ENCODE results near the gene IRGC.
A peak's percentile ranks its signal among the peaks of the same experiment; 100 is the strongest.

IRGC gene

DNA sequence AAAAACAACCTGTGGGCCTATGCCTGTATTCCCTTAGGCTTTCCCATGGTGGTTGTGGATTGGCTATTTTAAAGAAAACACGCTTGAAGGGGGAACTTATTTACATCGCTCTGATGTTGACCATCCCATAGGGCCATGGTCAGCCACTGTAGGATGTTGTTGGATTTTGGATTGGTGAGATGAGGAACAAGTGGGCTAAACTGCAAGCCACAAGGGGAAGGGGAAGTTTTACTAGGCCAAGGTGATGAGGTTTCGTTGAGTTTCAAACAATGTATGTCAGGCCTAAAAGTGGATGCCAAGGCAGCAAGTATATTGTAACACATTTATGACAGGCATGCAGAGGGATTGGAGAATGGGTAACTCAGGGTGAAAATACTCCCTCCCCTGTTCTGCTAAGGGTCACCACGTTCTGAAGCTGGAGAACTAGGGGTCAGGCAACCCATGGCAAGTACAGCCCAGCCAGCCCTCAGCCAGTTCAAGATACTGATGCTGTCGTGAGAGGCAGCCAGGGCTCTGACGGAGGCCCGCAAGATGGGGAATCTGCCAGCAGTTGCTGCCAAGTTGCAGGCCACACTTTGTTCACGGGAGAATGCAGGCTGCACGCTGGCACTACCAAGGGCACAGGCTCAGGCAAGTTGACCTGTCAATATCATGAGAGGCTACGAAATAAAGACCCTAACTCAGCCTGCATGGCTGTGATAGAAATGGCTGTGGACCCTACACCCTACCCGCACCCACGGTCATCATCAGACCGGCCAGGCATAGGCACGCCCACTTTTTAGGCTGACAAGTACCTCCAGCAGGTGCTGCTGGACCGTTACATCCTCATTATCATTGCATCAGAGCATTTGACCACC, 11.1 kb downstream of the IRGC start:
- no peak for DNase-seq

- no peak for DNase-seq
Observed at GRCh38 chr19:43727593-43727853, 11.6 kb downstream of the IRGC start.

DNA sequence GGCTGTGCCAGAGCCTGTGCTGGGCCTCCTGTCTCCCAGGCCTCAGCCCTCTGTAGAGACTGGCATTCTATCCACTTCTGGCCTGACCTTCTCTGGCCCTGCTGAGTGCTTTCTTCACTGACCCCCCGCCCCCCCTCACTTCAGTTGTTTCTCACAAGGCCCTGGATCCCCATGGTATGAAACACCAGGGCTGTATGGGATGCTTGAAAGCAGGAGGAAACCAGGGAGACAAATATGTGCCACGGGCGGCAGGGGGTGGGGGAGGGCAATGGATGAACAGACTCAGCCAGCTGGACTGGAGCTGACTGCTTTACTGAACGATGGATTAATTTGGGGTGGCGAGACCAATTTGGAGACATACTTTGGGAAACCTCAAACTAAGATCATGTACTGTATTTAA, 14.0 kb downstream of the IRGC start:
- no peak for DNase-seq

DNA sequence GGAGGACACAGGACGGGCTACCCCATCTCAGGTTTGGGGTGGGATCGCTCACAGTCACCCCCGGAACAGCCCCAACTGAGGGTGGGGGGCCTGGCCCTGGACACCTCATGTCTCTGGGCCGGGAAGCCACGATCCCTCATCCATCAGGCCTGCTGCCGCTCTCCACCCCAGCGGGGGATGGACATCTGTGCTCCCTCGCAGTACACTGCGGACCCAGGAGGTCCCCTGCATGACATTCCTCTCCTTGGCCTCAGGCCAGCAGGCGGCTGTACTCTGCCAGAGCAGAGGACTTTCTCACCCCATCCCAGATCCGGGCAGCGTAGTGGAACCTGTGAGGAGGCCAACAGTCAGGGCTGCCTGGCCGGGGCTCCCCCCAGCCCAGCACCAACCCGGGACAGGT, 15.5 kb downstream of the IRGC start:
- no peak for DNase-seq

- DNase-seq: no peak
Observed at GRCh38 chr19:43731846-43732245, 16.0 kb downstream of the IRGC start.

GRCh38 chr19:43735013-43735412, 19.1 kb downstream of the IRGC start:
- DNase-seq: no peak

- no peak for DNase-seq
Observed at GRCh38 chr19:43735957-43736356, 20.1 kb downstream of the IRGC start.

DNA sequence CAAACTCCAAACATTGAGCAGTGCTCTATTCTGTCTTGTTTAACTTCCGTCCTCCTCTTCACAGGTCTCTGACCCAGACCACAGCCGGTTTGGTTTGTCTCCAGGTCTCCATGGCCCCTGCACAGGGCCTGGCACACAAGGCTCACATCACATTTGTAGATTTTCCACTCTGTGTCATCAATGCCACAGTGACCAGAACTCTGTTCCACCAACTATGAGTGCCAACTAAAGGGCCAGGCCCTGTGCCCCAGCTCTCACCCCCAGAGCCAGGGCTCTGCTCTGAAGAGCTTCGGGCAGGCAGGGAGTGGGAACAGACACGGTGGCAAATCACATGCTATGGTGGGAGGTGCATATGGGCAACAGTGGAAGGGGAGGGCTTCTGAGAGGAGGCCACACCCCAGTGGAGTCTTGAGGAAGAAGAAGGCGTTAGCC, 22.9 kb downstream of the IRGC start:
- no peak for DNase-seq

DNA sequence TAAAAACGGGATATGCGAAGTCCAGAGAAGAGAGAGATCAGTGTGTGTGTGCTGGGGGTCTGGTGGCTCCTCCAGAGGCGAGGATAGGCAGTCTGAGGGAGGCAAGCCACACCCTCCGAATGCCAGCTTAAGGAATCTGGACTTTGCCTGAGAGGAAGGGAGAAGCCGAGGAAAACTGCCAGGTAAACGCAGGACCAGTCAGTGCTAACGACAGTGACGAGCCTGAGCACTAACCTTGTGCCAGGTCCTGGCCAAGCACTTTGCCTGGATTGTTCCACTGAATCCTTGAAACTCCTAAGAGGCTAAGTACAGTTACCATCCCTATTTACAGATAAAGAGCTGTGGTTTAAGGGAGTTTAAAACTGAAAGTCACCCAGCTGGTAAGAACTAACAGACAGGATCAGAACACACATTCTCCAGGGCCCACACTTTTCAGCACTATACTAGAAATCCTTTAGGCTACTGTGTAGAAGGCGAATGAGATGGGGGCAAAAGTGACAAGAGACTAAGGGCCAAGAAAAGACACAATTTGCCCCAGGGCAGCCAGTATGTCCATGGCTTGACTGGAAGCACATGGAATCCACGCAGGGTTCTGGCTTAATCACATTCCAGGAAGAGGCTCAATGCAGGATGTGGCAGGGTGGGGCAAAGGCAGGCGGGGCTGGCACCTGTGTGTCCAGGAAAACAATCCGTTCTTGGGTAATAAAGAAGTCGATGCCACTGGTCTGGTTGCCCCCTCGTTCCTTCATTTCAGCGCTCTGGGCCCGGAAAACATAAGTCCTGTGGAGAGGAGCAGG, 23.8 kb downstream of the IRGC start:
- DNase-seq: no peak

DNA sequence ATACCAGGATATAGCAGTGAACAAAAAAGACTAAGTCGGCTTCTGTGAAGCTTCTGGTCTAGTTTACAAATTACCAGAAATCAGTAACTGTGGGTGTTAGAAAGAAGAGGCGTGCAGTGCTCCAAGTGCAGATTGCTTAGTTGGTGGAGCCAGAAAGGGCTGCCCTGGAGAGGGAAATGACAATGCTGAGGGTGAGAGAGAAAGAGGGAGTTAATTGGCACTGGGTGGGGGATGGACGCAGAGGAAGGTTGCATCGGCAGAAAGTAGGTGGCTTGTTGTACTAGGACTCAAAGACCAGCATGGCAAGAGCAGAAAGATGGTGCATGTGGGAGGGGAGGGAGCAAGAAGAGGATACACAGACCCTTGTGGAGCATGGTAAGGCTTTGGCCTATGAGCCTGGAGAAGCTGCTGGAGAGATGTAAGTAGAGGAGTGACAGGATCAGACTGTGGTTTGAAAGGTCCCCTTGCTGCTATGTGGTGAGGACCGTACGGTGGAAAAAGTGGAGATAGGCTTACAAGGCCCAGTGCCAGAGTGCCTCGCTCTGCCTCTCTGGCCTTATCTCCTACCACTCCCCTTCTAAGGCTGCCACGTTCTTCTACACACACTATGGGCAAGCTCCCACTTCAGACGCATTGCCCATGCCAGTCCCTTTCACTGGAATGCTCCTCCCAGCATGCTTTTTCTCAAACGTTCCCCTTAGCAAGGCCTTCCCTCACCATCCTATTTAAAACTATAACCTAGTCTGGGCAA, 25.4 kb downstream of the IRGC start:
- no peak for DNase-seq

DNA sequence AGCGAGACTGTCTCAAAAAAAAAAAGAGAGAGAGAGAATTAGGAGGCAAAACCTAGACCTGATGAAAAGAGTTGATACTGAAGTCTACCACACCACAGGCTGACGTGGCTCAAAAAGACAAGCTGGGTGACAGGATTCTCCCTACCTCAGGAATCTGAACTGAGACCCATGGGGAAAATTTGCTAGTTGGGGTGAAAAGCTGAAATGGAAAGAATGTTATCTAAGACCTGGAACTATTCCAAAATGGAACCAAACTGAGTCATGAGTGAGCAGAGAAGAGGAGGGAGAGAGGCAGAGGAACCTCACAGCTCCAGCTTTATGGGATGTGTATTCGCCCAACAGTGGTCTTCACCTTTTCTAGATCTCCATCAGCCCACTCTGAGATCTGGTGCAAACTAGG, 27.2 kb downstream of the IRGC start:
- no peak for DNase-seq

DNA sequence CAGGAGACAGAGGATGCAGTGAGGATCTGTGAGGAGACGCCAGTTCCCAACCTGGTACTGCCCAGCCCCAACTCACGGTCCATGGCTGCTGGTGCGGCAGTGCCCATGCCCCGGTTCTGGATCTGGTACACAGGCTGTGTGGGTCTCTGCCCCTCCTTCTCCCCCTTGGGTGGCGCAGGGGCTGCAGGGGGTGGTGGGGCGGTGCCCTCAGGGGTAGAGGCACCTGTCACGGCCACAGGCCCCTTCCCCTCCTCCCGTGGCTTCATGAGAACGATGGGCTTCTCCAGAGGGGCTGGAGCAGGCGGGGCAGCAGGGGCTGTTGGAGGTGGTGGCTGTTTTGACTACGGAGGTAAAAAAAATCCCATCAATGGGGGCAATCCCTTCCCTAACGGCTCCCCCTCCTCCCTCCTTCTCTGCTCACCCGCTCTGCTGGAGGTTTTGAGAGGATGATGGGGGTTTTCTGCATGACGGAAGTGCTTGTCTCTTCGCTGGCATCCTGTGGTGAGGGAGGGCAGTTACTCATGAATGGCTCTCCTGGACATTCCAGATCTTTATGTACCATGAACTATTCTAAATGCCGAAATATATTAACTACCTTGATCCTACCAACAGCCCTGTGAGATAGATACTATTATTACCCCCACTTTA, 31.8 kb downstream of the IRGC start:
- DNase-seq: no peak

GRCh38 chr19:43748205-43748594, 32.3 kb downstream of the IRGC start:
- DNase-seq: no peak

GRCh38 chr19:43748685-43749084, 32.8 kb downstream of the IRGC start:
- no peak for DNase-seq

DNA sequence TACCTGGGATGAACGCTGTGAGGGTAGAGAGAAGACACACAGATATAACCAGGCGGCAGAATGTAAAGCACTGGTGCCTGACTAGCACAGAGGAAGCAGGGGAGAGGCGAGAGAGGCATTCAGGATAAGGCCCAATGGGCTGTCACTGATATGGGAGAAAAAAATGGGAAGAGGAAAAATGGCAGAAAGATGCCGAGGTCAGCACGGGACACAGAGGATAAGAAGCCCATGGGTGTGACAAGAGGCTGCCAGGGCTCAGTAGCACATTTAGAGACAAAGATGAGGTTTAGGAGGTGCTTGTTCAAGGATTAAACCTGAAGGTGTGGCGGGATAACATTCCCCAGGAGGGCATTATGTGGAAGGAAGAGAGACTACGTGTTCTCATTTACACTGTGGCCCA, 33.3 kb downstream of the IRGC start:
- DNase-seq: no peak

DNA sequence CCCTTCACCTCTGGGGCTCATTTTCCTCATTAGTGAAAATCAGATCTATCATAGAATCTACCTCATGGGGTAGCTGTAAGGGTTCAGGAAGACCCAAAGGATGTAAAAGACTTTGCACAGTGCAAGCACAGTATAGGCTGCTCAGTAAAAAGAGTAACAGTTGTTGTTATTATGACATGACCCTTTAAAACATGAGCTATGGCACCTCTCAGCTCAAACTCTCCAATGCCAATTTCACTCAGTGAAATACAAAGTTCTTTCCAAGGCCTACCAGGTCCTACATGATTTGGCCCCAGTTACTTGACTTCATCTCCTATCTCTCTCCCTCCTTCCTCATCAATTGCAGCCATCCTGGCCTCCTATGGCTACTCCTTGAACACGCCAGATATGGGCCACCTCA, 34.0 kb downstream of the IRGC start:
- DNase-seq: no peak

GRCh38 chr19:43751466-43752220, 35.8 kb downstream of the IRGC start:
- no peak for DNase-seq

GRCh38 chr19:43752287-43752875, 36.5 kb downstream of the IRGC start:
- no peak for DNase-seq

DNA sequence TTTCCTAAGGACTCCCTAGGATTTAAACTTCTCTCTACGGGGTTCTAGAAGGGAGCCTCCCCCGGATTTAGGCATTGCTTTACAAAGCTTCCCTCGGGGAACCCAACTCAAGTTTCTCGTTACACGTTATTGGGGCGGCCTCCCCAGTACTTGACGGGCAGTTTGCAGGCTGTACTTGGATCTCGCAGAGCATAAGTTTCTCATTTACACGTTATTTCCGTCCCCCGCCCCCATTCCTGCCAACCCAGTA, 38.3 kb downstream of the IRGC start:
- DNase-seq: no peak

- DNase-seq: peak; percentile 96
Observed at GRCh38 chr19:43754503-43755255, 38.8 kb downstream of the IRGC start, which contains the start of gene SMG9. Gene SMG9 (minus strand): TSS chr19:43754962. CDS start chr19:43750741, 4,221 bp downstream.

DNA sequence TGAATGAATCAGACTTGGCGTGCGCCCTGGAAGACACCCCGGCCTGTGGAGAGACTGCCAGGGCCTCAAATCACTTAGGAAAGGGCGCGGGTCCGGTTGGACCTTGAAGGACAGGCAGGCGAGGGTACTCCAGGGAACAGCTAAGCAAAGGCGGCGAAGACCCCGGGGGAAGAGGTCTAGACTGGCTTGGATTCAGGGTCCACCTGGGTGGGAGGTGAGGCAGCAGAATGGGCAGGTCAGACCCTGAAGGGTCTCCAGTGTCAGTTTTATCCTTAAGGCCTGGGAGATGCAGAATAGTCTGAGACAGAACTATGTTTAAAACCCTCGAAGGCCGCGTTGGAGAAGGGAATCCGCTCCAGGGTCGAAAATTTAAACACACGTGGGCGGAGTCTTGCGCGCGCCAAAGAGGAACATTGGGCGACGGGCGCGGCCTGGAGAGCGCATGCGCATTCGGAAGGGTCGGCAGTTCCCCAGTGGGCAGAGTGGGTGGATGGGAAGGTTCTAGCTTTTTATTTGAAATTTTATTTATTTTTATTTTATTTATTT, 39.5 kb downstream of the IRGC start:
- peak; percentile 21 for DNase-seq

All from GOT3 (cell line).